Fibroblast of skin of right biceps (primary cell): ENCODE results near the gene DPH7.
"Not testable (repeated sequence)": the region's sequence is repeated elsewhere in the genome, so short reads cannot be mapped to it uniquely, and the experiment has no call there.

Source experiments
- DNase-seq: peaks from one replicate; pipeline ENCODE4 v3.0.0-alpha.2; 2013

DPH7 gene

DNA sequence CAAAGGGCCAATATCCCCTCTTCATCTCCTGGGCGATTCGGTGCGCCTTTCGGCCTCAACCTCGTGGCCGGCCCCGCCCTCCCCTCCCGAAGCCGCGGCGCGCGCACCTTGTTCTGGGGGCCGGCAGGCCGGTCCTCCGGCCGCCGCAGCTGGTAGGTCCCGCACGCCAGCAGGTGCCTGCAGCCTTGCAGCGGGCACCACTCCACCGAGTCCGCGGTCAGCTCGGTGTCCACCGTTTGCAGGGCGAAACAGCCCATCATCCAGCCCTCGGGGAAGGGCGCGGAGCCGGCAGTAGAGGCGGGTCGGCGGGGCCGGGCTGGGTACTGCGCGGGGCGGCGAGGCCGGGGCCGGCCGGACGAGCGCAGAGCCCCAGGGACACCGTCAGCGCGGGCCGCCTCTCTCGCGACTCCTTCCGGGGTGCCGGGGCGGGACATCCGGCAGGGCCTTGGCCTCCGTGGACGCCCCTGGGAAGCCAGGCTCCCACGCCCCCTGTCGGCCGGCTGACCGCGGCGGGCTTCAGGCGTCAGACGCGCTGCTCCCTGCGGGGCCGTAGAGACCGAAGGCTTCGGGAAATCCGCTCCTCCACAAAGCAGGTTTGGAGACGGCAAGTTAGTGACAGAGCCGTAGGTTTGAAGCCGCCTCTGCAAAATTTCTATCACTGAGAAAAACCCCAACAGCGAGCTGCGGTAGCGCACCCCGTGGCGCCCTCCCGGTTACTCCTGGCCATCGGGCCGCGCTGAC, at the start of gene DPH7:
Gene DPH7, minus strand, starts transcription at position 408 of the 741 bp plus-strand sequence. Its CDS starts 148 bp downstream, at position 260.
- peak; percentile 89 for DNase-seq

DNA sequence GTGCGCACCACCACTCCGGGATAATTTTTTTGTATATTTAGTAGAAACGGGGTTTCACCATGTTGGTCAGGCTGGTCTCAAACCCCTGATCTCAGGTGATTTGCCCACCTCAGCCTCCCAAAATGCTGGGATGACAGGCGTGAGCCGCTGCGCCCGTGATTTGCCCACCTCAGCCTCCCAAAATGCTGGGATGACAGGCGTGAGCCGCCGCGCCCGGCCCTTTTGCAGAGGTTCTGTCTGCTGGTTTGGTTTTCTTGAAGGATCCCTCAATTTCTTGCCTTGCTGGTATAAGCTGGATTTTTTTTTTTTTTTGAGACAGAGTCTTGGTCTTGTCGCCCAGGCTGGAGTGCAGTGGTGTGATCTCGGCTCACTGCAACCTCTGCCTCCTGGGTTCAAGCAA, 48.7 kb upstream of the DPH7 start:
- not testable (repeated sequence) for DNase-seq

DNA sequence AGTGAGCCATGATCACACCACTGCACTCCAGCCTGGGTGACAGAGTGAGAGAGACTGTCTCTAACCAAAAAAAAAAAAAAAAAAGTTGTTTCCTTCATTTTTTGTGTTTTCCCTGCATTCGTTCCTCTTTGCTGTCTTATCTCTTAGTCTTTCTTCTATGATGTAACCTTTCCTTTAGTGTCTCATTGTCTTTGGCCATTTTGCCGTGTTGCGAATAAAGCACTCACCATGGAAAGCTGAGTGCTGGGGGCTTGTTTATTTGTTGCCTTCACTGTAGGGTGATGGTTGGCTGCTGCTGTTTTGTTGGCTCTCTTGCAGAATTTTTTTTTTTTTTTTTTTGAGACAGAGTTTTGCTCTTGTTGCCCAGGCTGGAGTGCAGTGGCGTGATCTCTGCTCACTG, 47.7 kb upstream of the DPH7 start:
- DNase-seq: no peak

DNA sequence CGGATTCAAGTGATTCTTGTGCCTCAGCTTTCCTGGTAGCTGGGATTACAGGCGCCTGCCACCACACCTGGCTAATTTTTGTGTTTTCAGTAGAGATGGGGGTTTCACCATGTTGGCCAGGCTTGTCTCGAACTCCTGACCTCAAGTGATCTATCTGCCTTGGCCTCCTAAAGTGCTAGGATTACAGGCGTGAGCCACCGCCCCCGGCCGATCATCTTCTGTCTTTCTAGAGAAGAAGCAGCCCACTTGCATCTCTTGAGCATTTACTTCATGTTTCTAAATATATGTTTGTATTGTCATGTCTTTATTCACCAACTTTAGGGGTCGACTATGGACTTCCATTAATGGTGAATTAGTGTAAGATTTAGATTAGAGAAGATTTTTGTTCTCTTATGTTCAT, 43.5 kb upstream of the DPH7 start:
- DNase-seq: not testable (repeated sequence)

DNA sequence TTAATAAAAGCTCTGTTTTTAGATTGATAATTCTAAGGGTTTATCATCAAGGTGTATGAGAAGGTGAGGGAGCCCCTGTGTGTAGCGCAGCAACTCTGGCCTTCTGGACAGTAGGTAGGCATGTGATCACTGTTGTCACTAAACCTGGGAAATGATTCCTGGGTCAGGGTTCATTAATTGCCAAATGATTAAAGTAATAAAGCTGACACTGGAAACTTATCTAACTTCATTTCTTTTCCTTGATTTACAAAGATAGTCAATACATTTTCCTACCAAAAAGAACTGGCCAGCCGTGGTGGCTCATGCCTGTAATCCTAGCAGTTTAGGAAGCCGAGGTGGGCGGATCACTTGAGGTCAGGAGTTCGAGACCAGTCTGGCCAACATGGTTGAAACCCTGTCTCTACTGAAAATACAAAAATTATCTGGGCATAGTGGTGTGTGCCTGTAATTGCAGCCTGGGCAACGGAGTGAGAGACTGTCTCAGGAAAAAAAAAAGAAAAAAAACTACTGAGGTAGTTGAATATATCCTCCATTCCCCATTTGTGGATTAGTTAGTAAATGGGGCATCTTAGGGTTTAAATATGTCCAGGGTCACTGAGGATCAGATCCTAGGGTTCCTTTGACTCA, 42.5 kb upstream of the DPH7 start:
- DNase-seq: peak; percentile 10

DNA sequence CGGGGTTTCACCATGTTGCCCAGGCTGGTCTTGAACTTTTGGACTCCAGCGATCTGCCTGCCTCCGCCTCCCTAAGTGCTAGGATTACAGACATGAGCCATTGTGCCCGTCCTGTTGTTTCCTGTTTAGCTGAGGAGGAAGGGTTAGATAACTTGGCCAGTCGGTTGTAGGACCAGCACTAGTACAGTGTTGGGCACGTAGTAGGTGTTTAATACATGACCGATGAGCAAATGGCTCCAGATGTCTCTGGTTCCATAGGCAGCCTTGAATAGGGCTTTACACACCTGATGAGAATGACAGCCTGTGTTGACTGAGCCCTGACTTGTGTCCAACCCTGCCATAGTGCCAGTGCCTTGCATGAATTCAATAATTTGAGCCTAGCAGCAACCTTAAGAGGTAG, 41.9 kb upstream of the DPH7 start:
- no peak for DNase-seq

DNA sequence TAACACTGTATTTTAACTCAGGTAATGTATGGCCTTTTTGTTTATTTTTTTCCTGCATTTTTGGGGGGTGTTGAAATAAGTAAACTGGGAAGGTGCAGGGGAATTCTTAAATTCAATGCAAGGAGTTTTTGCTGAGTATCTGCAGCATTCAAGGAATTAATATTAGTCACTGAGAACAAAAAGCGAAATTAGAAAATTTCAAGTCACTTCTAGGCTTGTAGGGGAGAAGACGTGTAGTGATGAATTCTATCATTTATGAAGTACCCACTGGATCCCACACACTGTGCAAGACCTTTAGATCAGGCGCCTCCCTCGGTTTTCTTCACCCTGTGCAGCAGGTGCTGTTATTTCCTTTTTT, 41.3 kb upstream of the DPH7 start:
- DNase-seq: no peak

DNA sequence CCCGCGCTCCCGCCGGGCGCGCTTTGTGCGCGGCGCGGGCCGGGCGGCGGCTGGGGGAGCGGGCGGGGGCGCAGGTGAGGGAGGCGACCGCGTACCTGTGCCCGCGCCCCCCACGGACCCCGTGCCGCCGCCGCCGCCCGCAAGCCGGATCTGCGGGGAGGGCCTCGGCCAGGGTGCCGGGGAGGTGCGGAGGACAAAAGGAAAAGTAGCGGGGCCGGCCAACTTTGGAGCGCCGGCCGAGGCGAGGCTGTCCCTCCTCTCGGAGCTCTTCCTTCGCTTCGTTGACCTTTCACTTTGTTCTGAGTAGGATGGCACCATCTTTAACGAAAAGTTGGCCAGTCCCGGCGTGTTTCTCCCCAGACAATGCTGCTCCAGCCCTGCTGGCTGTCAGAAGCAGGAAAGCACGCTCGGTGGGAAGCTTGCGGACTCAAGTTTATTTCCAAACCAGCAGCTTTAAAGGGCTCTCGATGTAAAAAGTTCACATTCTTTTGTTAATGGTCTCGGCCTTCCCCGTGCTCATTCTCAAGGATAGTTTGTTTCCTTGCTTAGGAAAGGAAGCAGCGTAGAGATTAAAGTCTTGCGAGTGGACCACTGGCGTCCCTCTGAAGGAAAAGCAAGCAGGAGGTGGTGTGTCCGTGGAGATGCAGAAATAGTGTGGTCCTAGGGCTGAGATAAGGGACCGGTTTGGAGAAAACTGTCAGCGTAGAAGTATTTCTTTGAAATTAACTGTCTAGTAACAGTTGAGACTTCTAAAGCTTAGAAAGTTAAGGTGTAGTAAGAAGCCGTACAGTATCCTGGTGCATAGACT, 40.7 kb upstream of the DPH7 start:
- DNase-seq: peak; percentile 32

DNA sequence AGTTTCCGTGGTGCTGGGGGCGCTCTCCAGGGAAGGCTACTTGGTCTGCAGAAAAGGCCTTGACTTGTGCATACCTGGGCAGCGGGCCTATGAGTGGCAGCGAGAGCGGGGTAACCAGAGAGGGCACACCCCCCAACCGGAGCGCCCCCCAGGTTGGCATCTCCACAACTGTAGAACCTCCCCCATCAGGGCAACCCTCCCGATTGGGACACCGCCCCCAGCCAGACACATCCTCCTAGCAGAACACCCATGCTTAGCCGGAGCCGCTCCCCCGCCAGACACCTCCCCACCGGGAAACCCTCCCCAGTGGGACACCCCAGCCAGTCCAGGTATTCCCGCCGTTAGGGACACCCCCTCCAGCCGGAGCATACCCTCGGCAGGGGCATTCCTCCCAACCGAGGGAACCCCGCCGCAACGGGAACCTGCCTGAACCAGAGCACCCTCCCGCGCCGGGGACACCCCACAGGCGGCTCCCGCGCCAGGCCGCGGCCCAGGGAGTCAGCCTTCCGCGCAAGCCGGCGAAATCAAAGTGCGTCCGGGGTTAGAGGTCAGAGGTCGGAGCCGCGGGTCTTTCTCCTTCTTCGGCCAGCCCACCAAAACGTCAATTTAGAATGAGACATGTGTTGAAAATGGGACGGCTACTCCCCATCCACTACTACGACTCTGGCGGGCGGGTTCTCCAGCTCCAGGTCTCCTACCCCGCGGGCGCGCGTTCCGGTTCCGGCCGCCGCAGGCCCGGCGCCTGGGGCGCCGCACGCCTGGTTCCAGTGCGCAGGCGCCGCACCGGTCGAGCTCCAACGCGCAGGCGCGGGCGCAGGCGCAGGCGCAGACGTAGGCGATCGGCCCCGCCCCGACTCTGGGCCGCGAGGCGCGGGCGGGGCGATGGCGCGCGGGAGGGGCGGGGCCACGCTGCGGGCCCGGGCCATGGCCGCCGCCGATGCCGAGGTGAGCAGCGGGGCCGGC, 39.7 kb upstream of the DPH7 start, which contains the start of gene EHMT1:
Gene EHMT1, plus strand, starts transcription at position 901 of the 963 bp plus-strand sequence. Its CDS starts 24 bp downstream, at position 925.
- peak; percentile 85 for DNase-seq

DNA sequence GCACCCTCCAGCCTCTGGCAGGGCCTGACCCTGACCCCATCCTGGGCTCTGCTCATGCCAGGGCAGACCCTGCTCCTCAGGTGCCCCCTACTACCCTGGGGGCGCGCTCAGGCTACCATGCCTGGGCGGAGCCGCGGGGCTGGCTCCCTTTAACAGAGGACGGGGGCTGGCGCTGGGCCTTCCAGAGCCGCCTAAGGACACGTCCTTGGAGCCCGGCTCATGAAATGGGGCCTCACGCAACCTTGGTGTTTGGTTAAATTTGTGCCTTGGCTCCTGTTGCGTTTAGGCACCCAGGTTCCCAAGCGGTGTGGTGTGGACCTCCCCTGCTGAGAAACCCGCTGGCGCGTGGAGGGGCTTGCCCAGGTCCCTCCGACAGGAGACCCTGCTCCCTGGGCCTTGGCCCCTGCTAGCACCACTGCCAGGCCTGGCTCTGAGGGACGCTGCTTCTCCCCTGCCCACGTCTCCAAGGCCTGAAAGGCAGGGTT, 36.7 kb upstream of the DPH7 start:
- DNase-seq: no peak

DNA sequence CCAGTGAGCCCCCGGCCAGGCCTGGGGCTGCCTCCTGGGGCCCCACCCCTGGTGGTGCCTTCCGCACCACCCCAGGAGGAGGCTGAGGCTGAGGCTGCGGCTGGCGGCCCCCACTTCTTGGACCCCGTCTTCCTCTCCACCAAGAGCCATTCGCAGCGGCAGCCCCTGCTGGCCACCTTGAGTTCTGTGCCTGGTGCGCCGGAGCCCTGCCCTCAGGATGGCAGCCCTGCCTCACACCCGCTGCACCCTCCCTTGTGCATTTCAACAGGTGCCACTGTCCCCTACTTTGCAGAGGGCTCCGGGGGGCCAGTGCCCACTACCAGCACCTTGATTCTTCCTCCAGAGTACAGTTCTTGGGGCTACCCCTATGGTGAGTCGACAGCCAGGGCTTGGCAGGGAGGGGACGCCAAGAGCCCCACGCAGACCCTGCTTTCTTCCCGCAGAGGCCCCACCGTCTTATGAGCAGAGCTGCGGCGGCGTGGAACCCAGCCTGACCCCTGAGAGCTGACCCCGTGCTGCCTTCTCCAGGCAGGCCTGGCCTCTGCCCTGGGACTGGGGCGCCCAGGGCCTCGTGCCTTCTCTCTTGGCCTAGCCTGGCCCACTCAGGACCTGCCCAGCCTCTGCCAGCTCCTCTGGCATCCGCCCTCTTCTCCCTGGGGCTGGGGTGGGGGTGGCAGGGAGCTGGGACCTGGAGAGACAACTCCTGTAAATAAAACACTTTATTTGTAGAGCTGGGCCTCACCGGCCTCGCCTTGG, 36.1 kb upstream of the DPH7 start:
- DNase-seq: no peak

DNA sequence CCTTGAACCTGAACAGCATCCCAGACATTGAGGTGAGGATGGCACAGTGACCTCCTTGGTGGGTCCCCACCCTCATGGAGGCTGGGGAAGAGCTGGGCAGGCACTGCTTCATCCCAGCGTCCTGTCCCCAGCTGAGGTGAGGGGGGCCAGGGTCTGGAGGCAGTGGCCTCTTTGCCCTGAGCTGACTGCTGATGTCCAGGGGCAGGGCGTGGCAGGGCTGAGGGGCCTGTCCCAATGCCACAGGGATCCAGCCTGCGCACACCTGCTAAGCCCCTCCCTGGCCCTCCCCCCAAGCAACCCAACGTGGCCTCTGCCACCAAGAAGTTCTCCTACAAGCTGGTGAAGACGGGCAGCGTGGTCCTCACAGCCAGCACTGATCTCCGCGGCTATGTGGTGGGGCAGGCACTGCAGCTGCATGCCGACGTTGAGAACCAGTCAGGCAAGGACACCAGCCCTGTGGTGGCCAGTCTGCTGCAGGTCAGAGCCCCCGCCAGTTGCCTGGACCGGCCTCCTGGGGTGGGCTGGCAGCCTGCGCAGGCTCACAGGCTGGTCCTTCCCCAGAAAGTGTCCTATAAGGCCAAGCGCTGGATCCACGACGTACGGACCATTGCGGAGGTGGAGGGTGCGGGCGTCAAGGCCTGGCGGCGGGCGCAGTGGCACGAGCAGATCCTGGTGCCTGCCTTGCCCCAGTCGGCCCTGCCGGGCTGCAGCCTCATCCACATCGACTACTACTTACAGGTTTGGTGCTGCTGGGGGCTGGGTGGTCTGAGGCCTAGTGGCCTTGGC, 35.2 kb upstream of the DPH7 start:
- DNase-seq: no peak

DNA sequence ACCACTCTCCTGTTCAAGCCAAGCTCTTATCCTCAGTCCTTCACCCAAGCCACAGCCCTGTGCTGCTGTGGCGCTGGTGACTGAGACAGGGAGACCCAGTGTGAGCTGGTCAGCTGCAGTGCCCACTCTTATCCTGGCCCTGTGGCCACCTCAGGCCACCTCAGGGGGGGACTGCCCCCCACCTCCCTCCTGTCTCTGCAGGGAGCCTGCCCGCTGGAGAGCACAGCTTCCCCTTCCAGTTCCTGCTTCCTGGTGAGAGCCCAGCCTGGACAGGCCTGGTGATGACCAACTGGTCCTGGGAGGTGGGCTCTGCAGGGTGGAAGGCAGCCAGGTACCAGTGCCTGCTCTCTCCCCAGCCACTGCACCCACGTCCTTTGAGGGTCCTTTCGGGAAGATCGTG, 34.5 kb upstream of the DPH7 start:
- no peak for DNase-seq

DNA sequence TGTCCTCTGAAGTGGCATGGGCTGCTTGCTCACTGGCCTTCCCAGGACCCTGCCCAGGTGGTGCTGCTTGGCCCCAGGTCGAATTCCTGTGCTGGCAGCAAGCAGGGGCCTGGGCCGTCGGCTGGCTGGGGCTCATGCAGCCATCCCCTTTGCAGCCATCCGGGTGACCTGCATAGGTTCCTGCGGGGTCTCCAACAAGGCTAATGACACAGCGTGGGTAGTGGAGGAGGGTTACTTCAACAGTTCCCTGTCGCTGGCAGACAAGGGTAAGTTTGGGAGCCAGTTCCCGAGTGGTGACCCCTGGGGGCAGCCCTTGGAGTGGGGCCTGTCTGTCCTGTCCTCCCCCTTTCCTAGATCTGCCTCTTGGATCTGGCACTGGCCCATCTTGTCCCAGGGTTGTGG, 34.0 kb upstream of the DPH7 start:
- no peak for DNase-seq

DNA sequence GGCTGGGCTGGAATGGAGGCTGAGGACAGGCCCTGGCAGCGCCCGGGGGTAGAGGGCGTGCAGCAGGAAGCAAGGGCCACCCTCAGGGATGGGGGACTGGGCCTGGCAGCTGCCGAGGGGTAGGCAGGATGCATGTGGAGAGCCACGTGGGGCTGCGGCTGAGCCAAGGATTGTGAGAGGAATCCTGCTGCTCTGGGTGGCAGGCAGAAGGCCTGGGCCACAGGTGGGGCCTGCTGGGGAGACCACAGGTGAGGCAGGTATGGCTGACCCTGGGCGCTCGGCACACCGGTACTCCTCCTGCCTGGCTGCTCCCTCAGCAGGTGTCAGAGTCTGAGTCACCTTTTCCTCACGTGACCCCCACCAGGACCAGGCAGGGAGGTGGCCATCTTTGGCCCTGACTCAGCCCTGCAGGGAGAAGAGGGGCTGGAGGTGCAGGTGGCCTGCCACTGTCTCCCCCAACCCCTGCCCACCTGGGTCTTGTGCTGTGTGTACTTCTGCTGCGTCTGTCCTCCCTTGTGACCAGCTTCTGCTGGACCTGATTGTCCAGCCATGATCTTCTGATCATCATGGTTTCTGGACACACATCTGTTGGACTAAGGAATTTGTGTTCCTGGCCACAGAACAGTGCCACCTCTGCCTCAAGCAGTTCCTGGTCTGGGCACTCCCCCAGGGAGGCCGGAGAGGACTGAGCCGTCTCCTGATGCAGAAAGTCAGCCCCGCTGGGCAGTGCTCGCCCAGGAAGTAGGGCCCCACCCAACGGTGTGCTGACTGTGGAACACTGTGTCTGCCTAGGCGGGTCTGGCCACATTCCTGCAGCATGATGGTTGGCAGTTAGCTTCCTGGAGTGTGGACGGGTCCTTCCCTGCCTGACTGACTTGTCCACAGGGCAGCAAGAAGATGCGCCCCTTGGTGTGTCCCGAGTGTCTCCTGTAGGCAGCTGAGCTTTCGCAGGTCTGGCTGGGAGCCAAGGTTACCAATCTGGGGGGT, 33.2 kb upstream of the DPH7 start:
- DNase-seq: peak; percentile 75

DNA sequence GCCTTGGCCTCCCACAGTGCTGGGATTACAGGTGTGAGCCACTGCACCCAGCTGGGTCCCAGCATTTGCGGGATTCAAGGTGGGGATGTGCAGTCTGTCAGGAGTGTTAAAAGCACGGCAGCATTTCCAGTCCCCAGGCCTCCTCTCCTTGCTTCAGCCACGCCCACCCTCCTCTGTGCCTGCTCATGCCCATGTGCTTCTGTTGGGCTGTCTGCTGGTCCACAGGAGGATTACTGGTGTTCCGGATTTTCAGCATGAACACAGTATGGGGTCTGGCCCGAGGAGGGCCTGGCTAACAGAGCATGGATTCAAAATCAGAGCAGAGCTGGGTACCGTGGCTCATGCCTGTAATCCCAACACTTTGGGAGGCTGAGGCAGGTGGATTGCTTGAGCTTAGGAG, 32.2 kb upstream of the DPH7 start:
- no peak for DNase-seq

DNA sequence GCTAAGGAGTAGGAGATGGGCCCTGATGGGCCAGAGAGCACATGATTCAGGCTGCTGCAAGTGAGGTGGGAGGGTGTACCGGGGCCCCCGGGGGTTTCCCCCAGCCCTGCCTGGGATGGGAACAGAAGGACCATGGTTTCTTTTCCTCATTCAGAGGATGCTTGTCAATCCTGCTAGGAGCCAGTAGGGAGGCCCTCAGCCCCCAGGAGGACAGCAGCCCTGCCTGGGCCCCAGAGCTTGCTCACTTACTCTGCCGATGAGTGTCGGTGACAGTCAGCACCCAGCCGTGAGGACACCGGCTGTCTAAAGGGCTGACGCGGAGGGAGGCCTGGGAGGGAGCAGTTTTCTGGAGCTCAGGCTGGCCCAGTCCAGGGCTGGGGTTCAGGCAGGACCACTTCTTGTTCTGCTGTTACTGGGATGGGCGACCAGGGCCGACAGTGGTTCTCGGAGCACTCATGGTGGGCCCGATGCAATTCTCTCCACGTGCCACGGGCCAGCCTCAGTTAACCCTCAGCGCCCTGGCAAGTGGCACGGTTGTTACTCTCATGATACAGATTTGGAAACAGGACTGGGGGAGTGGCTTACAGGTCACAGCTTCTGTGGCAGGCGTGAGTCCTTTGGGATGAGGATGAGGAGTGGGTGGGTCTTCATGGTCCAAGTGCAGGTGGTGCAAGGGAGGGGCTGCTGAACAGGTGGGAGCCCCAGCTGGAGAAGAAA, 28.6 kb upstream of the DPH7 start:
- DNase-seq: no peak

DNA sequence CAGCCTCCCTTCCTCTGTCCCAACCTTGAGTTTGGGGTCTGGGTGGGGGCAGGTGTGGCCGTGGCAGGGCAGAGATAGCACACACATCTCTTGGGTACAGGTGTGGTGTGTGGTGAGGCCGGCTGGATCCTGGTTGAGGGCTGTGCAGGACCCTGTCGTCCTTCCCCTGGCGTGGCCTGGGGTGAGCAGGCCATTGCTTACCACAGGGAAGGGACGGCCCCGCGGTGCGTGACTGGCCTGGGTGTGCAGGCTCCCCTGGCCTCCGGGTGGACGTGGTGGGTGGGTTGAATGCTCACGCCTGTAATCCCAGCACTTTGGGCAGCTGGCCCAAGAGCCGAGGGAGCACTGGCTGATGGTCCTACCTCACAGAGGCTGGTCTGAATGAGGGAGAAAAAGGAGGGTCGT, 28.0 kb upstream of the DPH7 start:
- DNase-seq: no peak
